ENCODE measurements around the gene ELL2. TPM values are rescaled to one million over a fixed set of nuclear protein-coding genes. Genes with fewer than 3 reads are reported as not detected.

The ELL2 gene
- total RNA-seq, 1 donor from 2014 or later: 124 TPM

- Mint-ChIP-seq H3K27ac (no peak overlapping the region), H3K36me3 (ENCODE audit: insufficient read depth) (peaks cover 1% of the 10 kb centered on the region), H3K4me1 (ENCODE audit: low read depth) (peaks cover 31% of the 10 kb centered on the region), H3K4me3 (ENCODE audit: low read depth) (no peak overlapping the region), H3K9me3 (ENCODE audit: low read depth) (peaks cover 3% of the 10 kb centered on the region), H3K27me3 (no peaks in the 10 kb centered on the region)
- TF ChIP-seq CTCF (IDR thresholded peaks at IDR 0.05; ENCODE audit: unreplicated experiment): no peak
- DNase-seq (ENCODE audit: low spot score, unreplicated experiment): no peak
Measured at GRCh38 chr5:95966005-95966404, 4.4 kb upstream of the ELL2 start.

GRCh38 chr5:95963650-95964410, 2.2 kb upstream of the ELL2 start:
- no peak for TF ChIP-seq CTCF (IDR thresholded peaks at IDR 0.05; ENCODE audit: unreplicated experiment)
- H3K36me3 Mint-ChIP-seq (ENCODE audit: insufficient read depth): peaks cover 7% of the 10 kb centered on the region
- H3K9me3 Mint-ChIP-seq (ENCODE audit: low read depth): no peaks in the 10 kb centered on the region
- no peaks in the 10 kb centered on the region for H3K27me3 Mint-ChIP-seq
- no peak overlapping the region for H3K27ac Mint-ChIP-seq
- no peak for DNase-seq (ENCODE audit: low spot score, unreplicated experiment)
- peaks cover 45% of the 10 kb centered on the region for H3K4me1 Mint-ChIP-seq (ENCODE audit: low read depth)
- no peak overlapping the region for H3K4me3 Mint-ChIP-seq (ENCODE audit: low read depth)

- H3K4me1 Mint-ChIP-seq (ENCODE audit: low read depth): peaks cover 55% of the 10 kb centered on the region
- peaks cover 7% of the 10 kb centered on the region for H3K36me3 Mint-ChIP-seq (ENCODE audit: insufficient read depth)
- no peaks in the 10 kb centered on the region for H3K9me3 Mint-ChIP-seq (ENCODE audit: low read depth)
- DNase-seq (ENCODE audit: low spot score, unreplicated experiment): no peak
- H3K27me3 Mint-ChIP-seq: no peaks in the 10 kb centered on the region
- H3K4me3 Mint-ChIP-seq (ENCODE audit: low read depth): peak overlapping the region; percentile 84
- peak overlapping the region; percentile 98 for H3K27ac Mint-ChIP-seq
- no peak for TF ChIP-seq CTCF (IDR thresholded peaks at IDR 0.05; ENCODE audit: unreplicated experiment)
Measured at GRCh38 chr5:95962785-95963184, 1.1 kb upstream of the ELL2 start.

GRCh38 chr5:95962475-95962773, 773 bp upstream of the ELL2 start:
- Mint-ChIP-seq H3K4me3 (ENCODE audit: low read depth) (peak overlapping the region; percentile 84), H3K9me3 (ENCODE audit: low read depth) (no peaks in the 10 kb centered on the region), H3K36me3 (ENCODE audit: insufficient read depth) (peaks cover 7% of the 10 kb centered on the region), H3K4me1 (ENCODE audit: low read depth) (peaks cover 58% of the 10 kb centered on the region), H3K27me3 (no peaks in the 10 kb centered on the region), H3K27ac (peak overlapping the region; percentile 98)
- no peak for DNase-seq (ENCODE audit: low spot score, unreplicated experiment)
- TF ChIP-seq CTCF (IDR thresholded peaks at IDR 0.05; ENCODE audit: unreplicated experiment): no peak

- H3K9me3 Mint-ChIP-seq (ENCODE audit: low read depth): no peaks in the 10 kb centered on the region
- H3K4me1 Mint-ChIP-seq (ENCODE audit: low read depth): peaks cover 61% of the 10 kb centered on the region
- H3K36me3 Mint-ChIP-seq (ENCODE audit: insufficient read depth): peaks cover 7% of the 10 kb centered on the region
- H3K27me3 Mint-ChIP-seq: no peaks in the 10 kb centered on the region
- H3K4me3 Mint-ChIP-seq (ENCODE audit: low read depth): peak overlapping the region; percentile 95
- DNase-seq (ENCODE audit: low spot score, unreplicated experiment): peak; percentile 79
- H3K27ac Mint-ChIP-seq: peak overlapping the region; percentile 98
- peak; percentile 90 for TF ChIP-seq CTCF (IDR thresholded peaks at IDR 0.05; ENCODE audit: unreplicated experiment)
Measured at GRCh38 chr5:95960667-95961616, 709 bp downstream of the ELL2 start.

Data from progenitor cell of endocrine pancreas (in vitro differentiated cells).